AG09319 (cell line): ENCODE data around the gene CCDC3.

Experiments used
- DNase-seq: peaks from one replicate; pipeline ENCODE4 v3.0.0-alpha.2; 2010; ENCODE audit warnings: low read depth; ENCODE audit errors: extremely low read depth
- TF ChIP-seq, protein P1 (sequence below): IDR thresholded peaks from 2 replicates; pipeline ENCODE4 v1.5.1; 2011; ENCODE audit warnings: low read depth, mild to moderate bottlenecking, inconsistent platforms, low read length, moderate library complexity

Gene CCDC3

DNA sequence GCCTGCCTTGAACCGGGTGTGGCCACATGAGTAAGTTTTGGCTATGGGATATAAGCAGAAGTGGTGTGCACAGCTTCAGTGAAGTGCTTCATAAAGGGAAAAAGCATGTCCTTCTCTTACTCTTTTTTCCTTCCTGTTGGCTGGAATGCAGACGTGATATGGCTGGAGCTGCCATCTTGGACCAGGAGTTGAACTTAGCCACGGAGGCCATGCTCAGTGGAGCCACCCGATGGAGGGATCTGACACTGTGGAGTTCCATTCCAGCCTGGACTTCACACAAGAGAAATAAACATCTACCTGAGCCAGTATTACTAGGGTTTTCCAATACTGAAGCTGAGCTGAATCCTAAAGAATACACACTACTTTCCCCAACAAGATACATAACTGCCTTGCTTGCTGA is 52.3 kb downstream of the CCDC3 start:
- no peak for DNase-seq

GRCh38 chr10:12947741-12948140 is 53.8 kb downstream of the CCDC3 start:
- DNase-seq = no peak
- TF ChIP-seq, protein P1, sequence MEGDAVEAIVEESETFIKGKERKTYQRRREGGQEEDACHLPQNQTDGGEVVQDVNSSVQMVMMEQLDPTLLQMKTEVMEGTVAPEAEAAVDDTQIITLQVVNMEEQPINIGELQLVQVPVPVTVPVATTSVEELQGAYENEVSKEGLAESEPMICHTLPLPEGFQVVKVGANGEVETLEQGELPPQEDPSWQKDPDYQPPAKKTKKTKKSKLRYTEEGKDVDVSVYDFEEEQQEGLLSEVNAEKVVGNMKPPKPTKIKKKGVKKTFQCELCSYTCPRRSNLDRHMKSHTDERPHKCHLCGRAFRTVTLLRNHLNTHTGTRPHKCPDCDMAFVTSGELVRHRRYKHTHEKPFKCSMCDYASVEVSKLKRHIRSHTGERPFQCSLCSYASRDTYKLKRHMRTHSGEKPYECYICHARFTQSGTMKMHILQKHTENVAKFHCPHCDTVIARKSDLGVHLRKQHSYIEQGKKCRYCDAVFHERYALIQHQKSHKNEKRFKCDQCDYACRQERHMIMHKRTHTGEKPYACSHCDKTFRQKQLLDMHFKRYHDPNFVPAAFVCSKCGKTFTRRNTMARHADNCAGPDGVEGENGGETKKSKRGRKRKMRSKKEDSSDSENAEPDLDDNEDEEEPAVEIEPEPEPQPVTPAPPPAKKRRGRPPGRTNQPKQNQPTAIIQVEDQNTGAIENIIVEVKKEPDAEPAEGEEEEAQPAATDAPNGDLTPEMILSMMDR = no peak

More for the DNA sequence above, 52.3 kb downstream of the CCDC3 start:
- TF ChIP-seq, protein P1 = no peak

GRCh38 chr10:12946372-12946771 is 55.1 kb downstream of the CCDC3 start:
- no peak for DNase-seq
- TF ChIP-seq, protein P1 = no peak

- TF ChIP-seq, protein P1 = no peak
- no peak for DNase-seq
Observed at GRCh38 chr10:12945690-12946359, 55.7 kb downstream of the CCDC3 start.

GRCh38 chr10:12944931-12945330 is 56.6 kb downstream of the CCDC3 start:
- DNase-seq = no peak
- TF ChIP-seq, protein P1 = no peak

DNA sequence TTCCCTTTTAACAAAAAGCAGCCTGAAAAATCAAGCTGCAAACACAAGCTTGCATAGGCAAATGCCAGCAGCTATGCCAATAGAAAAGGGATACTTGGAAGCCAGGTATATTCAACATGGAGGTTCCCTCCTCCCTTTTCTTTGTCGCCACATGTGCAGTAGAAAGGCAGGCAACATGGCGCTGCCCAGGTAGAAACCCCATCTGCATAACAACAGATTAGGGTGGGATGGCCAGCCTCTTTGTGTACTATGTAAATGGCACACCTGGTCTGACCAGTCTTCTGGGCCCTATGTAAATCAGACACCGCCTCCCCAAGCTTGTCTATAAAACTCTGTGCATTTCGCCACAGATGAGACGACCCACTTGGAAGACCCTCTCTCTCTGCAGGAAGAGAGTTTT is 58.1 kb downstream of the CCDC3 start:
- no peak for DNase-seq
- TF ChIP-seq, protein P1 = no peak

DNA sequence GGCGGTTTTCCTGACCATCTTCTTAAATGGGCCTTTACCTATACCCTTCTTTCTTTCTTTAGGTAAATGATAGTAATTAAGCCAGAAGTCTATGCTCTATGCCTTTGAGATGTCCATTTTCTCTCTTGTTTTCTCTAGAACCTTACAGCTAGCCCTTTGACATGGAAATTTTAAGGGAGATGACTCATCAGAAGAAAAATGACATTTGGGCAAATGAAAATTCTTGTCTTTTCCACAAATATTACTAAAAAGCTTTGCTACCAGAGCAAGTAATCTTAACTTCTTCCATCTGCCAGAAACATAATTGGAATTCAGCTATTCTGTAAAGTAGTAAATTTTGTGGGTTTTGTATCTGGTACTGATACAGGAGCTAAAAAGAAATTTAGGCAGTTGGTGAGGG is 59.5 kb downstream of the CCDC3 start:
- no peak for DNase-seq
- TF ChIP-seq, protein P1 = no peak
